ENCODE data around the gene C1orf74.

Gene C1orf74

GRCh38 chr1:209767706-209768105 is 16.7 kb downstream of the C1orf74 start:
- TF ChIP-seq RAD21 (IDR thresholded peaks at IDR 0.05; ENCODE audit: low read depth) = no peak
- TF ChIP-seq TEAD4 (IDR thresholded peaks at IDR 0.05) = no peak
- no peak for TF ChIP-seq USF1 (IDR thresholded peaks at IDR 0.05)
- TF ChIP-seq TAF1 (IDR thresholded peaks at IDR 0.05; ENCODE audit: low read depth) = no peak
- TF ChIP-seq CREB1 (IDR thresholded peaks at IDR 0.05; ENCODE audit: low read depth) = no peak
- no peak for TF ChIP-seq FOXM1 (IDR thresholded peaks at IDR 0.05; ENCODE audit: borderline replicate concordance, low read depth)
- TF ChIP-seq NFIC (IDR thresholded peaks at IDR 0.05) = no peak
- TF ChIP-seq ZBTB7A (IDR thresholded peaks at IDR 0.05; ENCODE audit: low read depth) = no peak
- no peak for TF ChIP-seq MAX (IDR thresholded peaks at IDR 0.05)
- TF ChIP-seq TCF12 (IDR thresholded peaks at IDR 0.05; ENCODE audit: low read depth) = no peak
- no peak for TF ChIP-seq EGR1 (IDR thresholded peaks at IDR 0.05)
- TF ChIP-seq YY1 (IDR thresholded peaks at IDR 0.05; ENCODE audit: low read depth) = no peak
- no peak for TF ChIP-seq EP300 (IDR thresholded peaks at IDR 0.05; ENCODE audit: borderline replicate concordance)
- no peak for TF ChIP-seq CEBPB (IDR thresholded peaks at IDR 0.05)

DNA sequence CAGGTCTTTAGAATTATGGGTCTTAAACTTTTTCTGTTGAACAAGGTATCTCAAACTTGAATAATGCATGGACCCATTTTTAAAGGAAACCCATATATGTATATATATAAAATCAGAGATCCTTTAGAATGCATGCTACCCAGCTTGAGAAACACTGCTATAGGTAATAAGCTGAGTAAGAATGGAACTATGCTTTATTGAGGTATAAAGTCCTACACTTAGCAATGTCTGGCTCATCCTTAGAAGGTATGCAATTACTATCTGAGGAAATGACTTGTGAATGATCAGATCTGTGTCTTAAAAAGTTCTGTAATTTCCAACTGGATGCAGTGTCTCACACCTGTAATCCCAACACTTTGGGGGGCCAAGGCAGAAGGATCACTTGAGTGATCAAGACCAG is 17.3 kb downstream of the C1orf74 start:
- TF ChIP-seq CREB1 (IDR thresholded peaks at IDR 0.05; ENCODE audit: low read depth) (no peak), CEBPB (IDR thresholded peaks at IDR 0.05) (no peak), TEAD4 (IDR thresholded peaks at IDR 0.05) (no peak), TAF1 (IDR thresholded peaks at IDR 0.05; ENCODE audit: low read depth) (no peak), MAX (IDR thresholded peaks at IDR 0.05) (no peak), NFIC (IDR thresholded peaks at IDR 0.05) (no peak), ZBTB7A (IDR thresholded peaks at IDR 0.05; ENCODE audit: low read depth) (no peak)

DNA sequence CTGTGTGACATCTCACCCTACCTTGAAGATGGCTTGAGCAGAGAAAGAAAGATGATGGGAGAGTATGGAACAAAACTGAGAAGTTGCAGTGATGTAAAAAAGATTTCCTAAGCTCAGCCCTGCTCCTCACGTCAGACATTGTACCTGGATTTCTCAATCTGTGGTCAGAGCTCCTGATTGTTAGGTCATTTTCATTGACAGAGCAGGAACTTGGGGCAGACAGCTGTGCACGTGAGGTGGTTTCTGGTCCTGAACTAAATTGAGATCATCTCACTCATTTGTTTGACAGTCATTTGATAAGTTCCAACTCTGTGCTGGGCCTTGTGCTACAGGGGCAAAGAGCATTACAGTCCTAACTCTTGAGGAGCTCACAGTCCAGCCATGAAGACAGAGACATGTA is 18.3 kb downstream of the C1orf74 start:
- TF ChIP-seq, protein P1, sequence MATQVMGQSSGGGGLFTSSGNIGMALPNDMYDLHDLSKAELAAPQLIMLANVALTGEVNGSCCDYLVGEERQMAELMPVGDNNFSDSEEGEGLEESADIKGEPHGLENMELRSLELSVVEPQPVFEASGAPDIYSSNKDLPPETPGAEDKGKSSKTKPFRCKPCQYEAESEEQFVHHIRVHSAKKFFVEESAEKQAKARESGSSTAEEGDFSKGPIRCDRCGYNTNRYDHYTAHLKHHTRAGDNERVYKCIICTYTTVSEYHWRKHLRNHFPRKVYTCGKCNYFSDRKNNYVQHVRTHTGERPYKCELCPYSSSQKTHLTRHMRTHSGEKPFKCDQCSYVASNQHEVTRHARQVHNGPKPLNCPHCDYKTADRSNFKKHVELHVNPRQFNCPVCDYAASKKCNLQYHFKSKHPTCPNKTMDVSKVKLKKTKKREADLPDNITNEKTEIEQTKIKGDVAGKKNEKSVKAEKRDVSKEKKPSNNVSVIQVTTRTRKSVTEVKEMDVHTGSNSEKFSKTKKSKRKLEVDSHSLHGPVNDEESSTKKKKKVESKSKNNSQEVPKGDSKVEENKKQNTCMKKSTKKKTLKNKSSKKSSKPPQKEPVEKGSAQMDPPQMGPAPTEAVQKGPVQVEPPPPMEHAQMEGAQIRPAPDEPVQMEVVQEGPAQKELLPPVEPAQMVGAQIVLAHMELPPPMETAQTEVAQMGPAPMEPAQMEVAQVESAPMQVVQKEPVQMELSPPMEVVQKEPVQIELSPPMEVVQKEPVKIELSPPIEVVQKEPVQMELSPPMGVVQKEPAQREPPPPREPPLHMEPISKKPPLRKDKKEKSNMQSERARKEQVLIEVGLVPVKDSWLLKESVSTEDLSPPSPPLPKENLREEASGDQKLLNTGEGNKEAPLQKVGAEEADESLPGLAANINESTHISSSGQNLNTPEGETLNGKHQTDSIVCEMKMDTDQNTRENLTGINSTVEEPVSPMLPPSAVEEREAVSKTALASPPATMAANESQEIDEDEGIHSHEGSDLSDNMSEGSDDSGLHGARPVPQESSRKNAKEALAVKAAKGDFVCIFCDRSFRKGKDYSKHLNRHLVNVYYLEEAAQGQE (IDR thresholded peaks at IDR 0.05; ENCODE audit: low read depth) = no peak
- TF ChIP-seq FOXM1 (IDR thresholded peaks at IDR 0.05; ENCODE audit: borderline replicate concordance, low read depth) (no peak), CREB1 (IDR thresholded peaks at IDR 0.05; ENCODE audit: low read depth) (no peak)

- TF ChIP-seq EGR1 (IDR thresholded peaks at IDR 0.05) (no peak), EP300 (IDR thresholded peaks at IDR 0.05; ENCODE audit: borderline replicate concordance) (no peak), TAF1 (IDR thresholded peaks at IDR 0.05; ENCODE audit: low read depth) (no peak), FOXM1 (IDR thresholded peaks at IDR 0.05; ENCODE audit: borderline replicate concordance, low read depth) (no peak), NFIC (IDR thresholded peaks at IDR 0.05) (no peak), TEAD4 (IDR thresholded peaks at IDR 0.05) (no peak), ZBTB7A (IDR thresholded peaks at IDR 0.05; ENCODE audit: low read depth) (no peak), YY1 (IDR thresholded peaks at IDR 0.05; ENCODE audit: low read depth) (no peak)
- TF ChIP-seq, protein P1 (IDR thresholded peaks at IDR 0.05; ENCODE audit: low read depth) = no peak
Observed at GRCh38 chr1:209761011-209761635, 23.2 kb downstream of the C1orf74 start.

DNA sequence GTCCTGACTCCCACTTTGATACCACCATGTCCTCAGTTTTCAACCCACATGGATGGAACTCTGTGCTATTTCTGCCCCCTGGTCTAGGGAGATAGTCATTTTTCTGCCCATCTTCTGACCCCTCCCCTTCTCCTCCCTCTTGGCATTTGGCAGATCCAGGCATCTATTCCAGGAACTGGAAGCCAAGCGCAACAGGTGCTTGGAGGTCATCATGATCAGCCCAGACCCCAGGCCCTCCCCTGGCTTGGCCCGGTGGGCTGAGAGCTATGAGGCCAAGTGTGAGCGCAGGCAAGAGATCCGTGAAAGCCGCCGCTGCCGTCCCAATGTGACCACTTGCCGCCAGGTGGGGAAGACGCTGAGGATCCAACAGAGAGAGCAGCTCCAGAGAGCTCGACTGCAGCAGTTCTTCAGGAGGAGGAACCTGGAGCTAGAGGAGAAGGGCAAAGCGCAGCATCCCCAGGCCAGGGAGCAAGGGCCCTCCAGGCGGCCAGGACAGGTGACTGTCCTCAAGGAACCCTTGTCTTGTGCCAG is 24.5 kb downstream of the C1orf74 start:
- no peak for TF ChIP-seq FOXM1 (IDR thresholded peaks at IDR 0.05; ENCODE audit: borderline replicate concordance, low read depth)
- no peak for TF ChIP-seq CEBPB (IDR thresholded peaks at IDR 0.05)
- TF ChIP-seq TEAD4 (IDR thresholded peaks at IDR 0.05) = no peak
- TF ChIP-seq ZBTB7A (IDR thresholded peaks at IDR 0.05; ENCODE audit: low read depth) = no peak
- TF ChIP-seq NFIC (IDR thresholded peaks at IDR 0.05) = no peak
- TF ChIP-seq, protein P1 (IDR thresholded peaks at IDR 0.05; ENCODE audit: low read depth) = no peak
- TF ChIP-seq EGR1 (IDR thresholded peaks at IDR 0.05) = no peak
- no peak for TF ChIP-seq TCF12 (IDR thresholded peaks at IDR 0.05; ENCODE audit: low read depth)
- no peak for TF ChIP-seq RAD21 (IDR thresholded peaks at IDR 0.05; ENCODE audit: low read depth)
- TF ChIP-seq MAX (IDR thresholded peaks at IDR 0.05) = no peak
- no peak for TF ChIP-seq CREB1 (IDR thresholded peaks at IDR 0.05; ENCODE audit: low read depth)
- no peak for TF ChIP-seq EP300 (IDR thresholded peaks at IDR 0.05; ENCODE audit: borderline replicate concordance)
- no peak for TF ChIP-seq YY1 (IDR thresholded peaks at IDR 0.05; ENCODE audit: low read depth)
- TF ChIP-seq TAF1 (IDR thresholded peaks at IDR 0.05; ENCODE audit: low read depth) = no peak
